Measurements from ENCODE around the gene NEU1.

DNA sequence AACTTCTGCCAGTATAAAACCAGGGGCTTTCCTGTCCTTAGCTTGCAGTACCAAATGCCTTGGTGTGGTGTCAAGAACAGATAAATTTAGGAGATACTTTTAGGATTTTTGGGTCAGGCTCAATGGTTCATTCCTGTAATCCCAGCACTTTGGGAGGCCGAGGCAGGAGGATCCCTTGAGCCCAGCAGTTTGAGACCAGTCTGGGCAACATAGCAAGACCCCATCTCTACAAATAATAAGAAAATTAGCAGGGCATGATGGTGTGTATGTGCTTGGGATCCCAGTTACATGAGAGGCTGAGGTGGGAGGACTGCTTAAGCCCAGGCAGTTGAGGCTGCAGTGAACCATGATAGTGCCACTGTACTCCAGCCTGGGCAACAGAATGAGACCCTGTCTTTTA lies 42.4 kb upstream of the NEU1 start:
- TF ChIP-seq MXI1 (IDR thresholded peaks at IDR 0.05; ENCODE audit: low read depth, low read length): no peak
- TF ChIP-seq, protein P1, sequence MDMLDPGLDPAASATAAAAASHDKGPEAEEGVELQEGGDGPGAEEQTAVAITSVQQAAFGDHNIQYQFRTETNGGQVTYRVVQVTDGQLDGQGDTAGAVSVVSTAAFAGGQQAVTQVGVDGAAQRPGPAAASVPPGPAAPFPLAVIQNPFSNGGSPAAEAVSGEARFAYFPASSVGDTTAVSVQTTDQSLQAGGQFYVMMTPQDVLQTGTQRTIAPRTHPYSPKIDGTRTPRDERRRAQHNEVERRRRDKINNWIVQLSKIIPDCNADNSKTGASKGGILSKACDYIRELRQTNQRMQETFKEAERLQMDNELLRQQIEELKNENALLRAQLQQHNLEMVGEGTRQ (IDR thresholded peaks at IDR 0.05; ENCODE audit: borderline replicate concordance, low read depth, low read length): no peak
- TF ChIP-seq, protein P2, sequence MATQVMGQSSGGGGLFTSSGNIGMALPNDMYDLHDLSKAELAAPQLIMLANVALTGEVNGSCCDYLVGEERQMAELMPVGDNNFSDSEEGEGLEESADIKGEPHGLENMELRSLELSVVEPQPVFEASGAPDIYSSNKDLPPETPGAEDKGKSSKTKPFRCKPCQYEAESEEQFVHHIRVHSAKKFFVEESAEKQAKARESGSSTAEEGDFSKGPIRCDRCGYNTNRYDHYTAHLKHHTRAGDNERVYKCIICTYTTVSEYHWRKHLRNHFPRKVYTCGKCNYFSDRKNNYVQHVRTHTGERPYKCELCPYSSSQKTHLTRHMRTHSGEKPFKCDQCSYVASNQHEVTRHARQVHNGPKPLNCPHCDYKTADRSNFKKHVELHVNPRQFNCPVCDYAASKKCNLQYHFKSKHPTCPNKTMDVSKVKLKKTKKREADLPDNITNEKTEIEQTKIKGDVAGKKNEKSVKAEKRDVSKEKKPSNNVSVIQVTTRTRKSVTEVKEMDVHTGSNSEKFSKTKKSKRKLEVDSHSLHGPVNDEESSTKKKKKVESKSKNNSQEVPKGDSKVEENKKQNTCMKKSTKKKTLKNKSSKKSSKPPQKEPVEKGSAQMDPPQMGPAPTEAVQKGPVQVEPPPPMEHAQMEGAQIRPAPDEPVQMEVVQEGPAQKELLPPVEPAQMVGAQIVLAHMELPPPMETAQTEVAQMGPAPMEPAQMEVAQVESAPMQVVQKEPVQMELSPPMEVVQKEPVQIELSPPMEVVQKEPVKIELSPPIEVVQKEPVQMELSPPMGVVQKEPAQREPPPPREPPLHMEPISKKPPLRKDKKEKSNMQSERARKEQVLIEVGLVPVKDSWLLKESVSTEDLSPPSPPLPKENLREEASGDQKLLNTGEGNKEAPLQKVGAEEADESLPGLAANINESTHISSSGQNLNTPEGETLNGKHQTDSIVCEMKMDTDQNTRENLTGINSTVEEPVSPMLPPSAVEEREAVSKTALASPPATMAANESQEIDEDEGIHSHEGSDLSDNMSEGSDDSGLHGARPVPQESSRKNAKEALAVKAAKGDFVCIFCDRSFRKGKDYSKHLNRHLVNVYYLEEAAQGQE (IDR thresholded peaks at IDR 0.05; ENCODE audit: low read depth, low read length): no peak
- TF ChIP-seq POLR2AphosphoS5 (IDR thresholded peaks at IDR 0.05; ENCODE audit: low read depth, low read length): no peak
- TF ChIP-seq, protein P3, sequence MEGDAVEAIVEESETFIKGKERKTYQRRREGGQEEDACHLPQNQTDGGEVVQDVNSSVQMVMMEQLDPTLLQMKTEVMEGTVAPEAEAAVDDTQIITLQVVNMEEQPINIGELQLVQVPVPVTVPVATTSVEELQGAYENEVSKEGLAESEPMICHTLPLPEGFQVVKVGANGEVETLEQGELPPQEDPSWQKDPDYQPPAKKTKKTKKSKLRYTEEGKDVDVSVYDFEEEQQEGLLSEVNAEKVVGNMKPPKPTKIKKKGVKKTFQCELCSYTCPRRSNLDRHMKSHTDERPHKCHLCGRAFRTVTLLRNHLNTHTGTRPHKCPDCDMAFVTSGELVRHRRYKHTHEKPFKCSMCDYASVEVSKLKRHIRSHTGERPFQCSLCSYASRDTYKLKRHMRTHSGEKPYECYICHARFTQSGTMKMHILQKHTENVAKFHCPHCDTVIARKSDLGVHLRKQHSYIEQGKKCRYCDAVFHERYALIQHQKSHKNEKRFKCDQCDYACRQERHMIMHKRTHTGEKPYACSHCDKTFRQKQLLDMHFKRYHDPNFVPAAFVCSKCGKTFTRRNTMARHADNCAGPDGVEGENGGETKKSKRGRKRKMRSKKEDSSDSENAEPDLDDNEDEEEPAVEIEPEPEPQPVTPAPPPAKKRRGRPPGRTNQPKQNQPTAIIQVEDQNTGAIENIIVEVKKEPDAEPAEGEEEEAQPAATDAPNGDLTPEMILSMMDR (IDR thresholded peaks at IDR 0.05): no peak
- TF ChIP-seq YY1 (IDR thresholded peaks at IDR 0.05; ENCODE audit: low read depth): no peak
- no peak for TF ChIP-seq RAD21 (IDR thresholded peaks at IDR 0.05; ENCODE audit: low read length)
- TF ChIP-seq TAF1 (IDR thresholded peaks at IDR 0.05; ENCODE audit: borderline replicate concordance, low read depth, low read length): no peak
- no peak for TF ChIP-seq EP300 (IDR thresholded peaks at IDR 0.05; ENCODE audit: borderline replicate concordance in 1 of 2, low read depth in 1 of 2, low read length in 1 of 2)
